Mononuclear cell (primary cell): ENCODE data around the gene MAGEB17. TPM values are rescaled to one million over a fixed set of nuclear protein-coding genes. Genes with fewer than 3 reads are reported as not detected.
"Not testable (repeated sequence)": the region's sequence is repeated elsewhere in the genome, so short reads cannot be mapped to it uniquely, and the experiment has no call there.

Source experiments
- H3K27me3 ChIP-seq: 2 replicates; pipeline ENCODE4 v1.6.0; 2011; ENCODE audit warnings: low read length, control low read depth; ENCODE audit not compliant: insufficient read depth
- H3K4me1 ChIP-seq: 2 replicates; pipeline ENCODE4 v1.5.1; 2011; ENCODE audit warnings: mild to moderate bottlenecking, low read length, control low read depth; ENCODE audit not compliant: insufficient read depth
- H3K4me3 ChIP-seq: 2 replicates; pipeline ENCODE4 v1.5.1; 2011; ENCODE audit warnings: mild to moderate bottlenecking, low read length, moderate library complexity
- H3K9me3 ChIP-seq: 2 replicates; pipeline ENCODE4 v1.5.1; 2011; ENCODE audit warnings: low read depth, mild to moderate bottlenecking, control low read depth, low read length
- total RNA-seq: library from RNA; depleted of rRNA; stranded (reverse); fragments of >200 nt; gene quantifications from one replicate; pipeline ENCODE4 v1.2.3, GENCODE V29; 2012

Gene MAGEB17
- total RNA-seq, 1 donor: not detected

GRCh38 chrX:16142246-16142558 is 25.1 kb upstream of the MAGEB17 start:
- H3K27me3 ChIP-seq: no peaks in the 10 kb centered on the region
- no peaks in the 10 kb centered on the region for H3K9me3 ChIP-seq
- no peaks in the 10 kb centered on the region for H3K4me1 ChIP-seq
- H3K4me3 ChIP-seq: no peak overlapping the region

GRCh38 chrX:16143968-16144367 is 23.3 kb upstream of the MAGEB17 start:
- Histone ChIP-seq H3K27me3 (no peaks in the 10 kb centered on the region), H3K4me3 (no peak overlapping the region)

DNA sequence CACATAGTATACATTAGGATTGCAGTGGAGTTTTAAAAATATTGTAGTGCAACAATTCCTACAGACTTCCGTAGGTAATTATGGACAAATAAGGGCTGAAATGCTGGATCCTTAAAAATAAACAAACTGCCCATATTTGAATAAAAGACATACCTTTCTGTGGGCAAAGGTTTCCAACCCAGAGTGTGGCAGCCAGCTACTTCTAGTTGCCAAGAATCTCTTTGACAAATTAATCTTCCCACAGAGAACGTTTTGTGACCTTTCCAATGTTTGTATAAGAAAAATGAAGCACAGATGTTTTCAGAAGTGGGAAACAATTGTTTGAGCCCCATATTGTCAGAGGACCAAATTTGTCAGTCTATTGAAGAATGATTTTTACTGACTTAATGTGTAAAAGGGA is 22.9 kb upstream of the MAGEB17 start:
- Histone ChIP-seq H3K27me3 (no peaks in the 10 kb centered on the region), H3K4me1 (no peaks in the 10 kb centered on the region), H3K4me3 (no peak overlapping the region), H3K9me3 (no peaks in the 10 kb centered on the region)

More at GRCh38 chrX:16143968-16144367, 23.3 kb upstream of the MAGEB17 start:
- Histone ChIP-seq H3K4me1 (no peaks in the 10 kb centered on the region), H3K9me3 (no peaks in the 10 kb centered on the region)

DNA sequence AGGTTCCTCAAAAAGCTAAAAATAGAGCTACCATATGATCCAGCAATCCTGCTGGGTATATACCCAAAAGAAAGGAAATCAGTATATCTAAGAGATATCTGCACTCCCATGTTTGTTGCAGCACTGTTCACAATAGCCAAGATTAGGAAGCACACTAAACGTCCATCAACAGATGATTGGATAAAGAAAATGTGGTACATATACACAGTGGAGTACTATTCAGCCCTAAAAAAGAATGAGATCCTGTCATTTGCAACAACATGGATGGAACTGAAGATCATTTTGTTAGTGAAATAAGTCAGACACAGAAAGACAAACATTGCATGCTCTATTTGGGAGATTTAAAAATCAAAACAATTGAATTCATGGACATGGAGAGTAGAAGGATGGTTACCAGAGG is 22.2 kb upstream of the MAGEB17 start:
- H3K4me1 ChIP-seq, H3K27me3 ChIP-seq, H3K4me3 ChIP-seq, H3K9me3 ChIP-seq: not testable (repeated sequence)

DNA sequence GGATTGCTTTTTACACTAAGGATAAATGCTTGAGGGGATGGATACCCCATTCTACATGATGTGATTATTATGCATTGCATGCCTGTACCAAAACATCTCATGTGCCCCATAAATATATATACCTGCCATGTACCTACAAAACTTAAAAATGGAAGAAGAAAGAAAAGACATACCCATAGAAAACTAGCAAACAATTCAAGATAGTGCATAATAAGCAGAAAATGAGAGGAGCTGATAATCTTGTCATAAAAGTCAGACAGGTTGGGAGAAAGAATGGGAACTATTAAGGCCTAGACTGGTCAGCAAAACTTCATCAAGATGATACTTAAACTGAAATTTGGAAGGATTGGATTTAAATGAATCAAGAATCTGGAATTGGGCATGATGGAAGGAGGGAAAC is 21.6 kb upstream of the MAGEB17 start:
- Histone ChIP-seq H3K9me3 (no peaks in the 10 kb centered on the region), H3K4me1 (no peaks in the 10 kb centered on the region), H3K27me3 (no peaks in the 10 kb centered on the region)

GRCh38 chrX:16148896-16149295 is 18.4 kb upstream of the MAGEB17 start:
- no peaks in the 10 kb centered on the region for H3K4me1 ChIP-seq
- H3K9me3 ChIP-seq: no peaks in the 10 kb centered on the region
- no peak overlapping the region for H3K4me3 ChIP-seq
- no peaks in the 10 kb centered on the region for H3K27me3 ChIP-seq

More for the DNA sequence above, 21.6 kb upstream of the MAGEB17 start:
- H3K4me3 ChIP-seq: no peak overlapping the region

- H3K27me3 ChIP-seq: no peaks in the 10 kb centered on the region
- no peak overlapping the region for H3K4me3 ChIP-seq
- no peaks in the 10 kb centered on the region for H3K4me1 ChIP-seq
- no peaks in the 10 kb centered on the region for H3K9me3 ChIP-seq
These were observed 11.6 kb upstream of the MAGEB17 start for GRCh38 chrX:16155581-16156096.

GRCh38 chrX:16156692-16157331 is 10.5 kb upstream of the MAGEB17 start:
- Histone ChIP-seq H3K9me3 (no peaks in the 10 kb centered on the region), H3K4me1 (no peaks in the 10 kb centered on the region), H3K27me3 (no peaks in the 10 kb centered on the region), H3K4me3 (no peak overlapping the region)

- Histone ChIP-seq H3K4me1 (no peaks in the 10 kb centered on the region), H3K27me3 (no peaks in the 10 kb centered on the region), H3K9me3 (no peaks in the 10 kb centered on the region), H3K4me3 (no peak overlapping the region)
These were observed 6.6 kb upstream of the MAGEB17 start for GRCh38 chrX:16160729-16161128.

DNA sequence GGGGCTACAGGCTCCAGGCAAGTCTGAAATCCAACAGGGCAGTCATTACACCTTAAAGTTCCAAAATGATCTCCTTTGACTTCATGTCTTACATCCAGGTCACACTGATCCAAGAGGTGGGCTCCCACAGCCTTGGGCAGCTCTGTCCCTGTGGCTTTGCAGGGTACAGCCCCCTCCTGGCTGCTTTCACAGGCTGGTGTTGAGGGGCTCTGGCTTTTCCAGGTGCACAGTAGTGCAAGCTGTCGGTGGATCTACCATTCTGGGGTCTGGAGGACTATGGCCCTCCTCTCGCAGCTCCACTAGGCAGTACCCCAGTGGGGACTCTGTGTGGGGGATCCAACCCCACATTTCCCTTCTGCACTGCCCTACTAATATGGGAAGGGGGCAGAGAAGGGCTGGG is 6.1 kb upstream of the MAGEB17 start:
- not testable (repeated sequence) for H3K4me1 ChIP-seq, H3K27me3 ChIP-seq, H3K4me3 ChIP-seq, H3K9me3 ChIP-seq

DNA sequence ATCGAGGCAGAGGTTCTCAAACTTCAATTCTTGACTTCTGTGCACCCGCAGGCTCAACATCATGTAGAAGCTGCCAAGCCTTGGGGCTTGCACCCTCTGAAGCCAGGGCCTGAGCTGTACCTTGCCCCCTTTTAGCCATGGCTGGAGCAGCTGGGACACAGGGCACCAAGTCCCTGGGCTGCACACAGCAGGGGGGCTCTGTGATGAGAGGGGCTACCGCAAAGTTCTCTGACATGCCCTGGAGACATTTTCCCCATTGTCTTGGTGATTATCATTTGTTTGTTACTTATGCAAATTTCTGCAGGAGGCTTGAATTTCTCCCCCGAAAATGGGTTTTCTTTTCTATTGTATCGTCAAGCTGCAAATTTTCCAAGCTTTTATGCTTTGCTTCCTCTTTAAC is 4.9 kb upstream of the MAGEB17 start:
- Histone ChIP-seq H3K4me3 (no peak overlapping the region), H3K27me3 (no peaks in the 10 kb centered on the region), H3K4me1 (no peaks in the 10 kb centered on the region), H3K9me3 (no peaks in the 10 kb centered on the region)

DNA sequence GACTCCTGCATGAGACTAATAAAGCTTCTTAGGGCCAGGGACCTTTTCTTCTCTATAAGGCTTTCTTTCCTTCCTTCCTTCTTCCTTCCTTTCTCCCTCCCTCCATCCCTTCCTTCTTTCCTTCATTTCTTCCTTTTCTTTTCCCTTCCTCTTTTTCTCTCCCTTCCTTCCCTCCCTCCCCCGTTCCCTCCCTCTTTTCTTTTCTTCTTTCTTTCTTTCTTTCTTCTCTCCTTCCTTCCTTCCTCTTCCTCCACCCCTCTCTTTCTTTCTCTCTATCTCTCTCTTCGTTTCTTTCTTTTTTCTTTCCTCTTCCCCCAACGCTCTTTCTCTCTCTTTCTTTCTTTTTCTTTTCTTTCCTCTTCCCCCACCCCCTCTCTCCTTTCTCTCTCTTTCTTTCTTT is 2.5 kb upstream of the MAGEB17 start:
- Histone ChIP-seq H3K4me1 (no peaks in the 10 kb centered on the region), H3K27me3 (no peaks in the 10 kb centered on the region), H3K9me3 (no peaks in the 10 kb centered on the region), H3K4me3 (no peak overlapping the region)

GRCh38 chrX:16171039-16171438 is 3.8 kb downstream of the MAGEB17 start:
- Histone ChIP-seq H3K27me3 (no peaks in the 10 kb centered on the region), H3K9me3 (no peaks in the 10 kb centered on the region), H3K4me1 (no peaks in the 10 kb centered on the region), H3K4me3 (no peak overlapping the region)

DNA sequence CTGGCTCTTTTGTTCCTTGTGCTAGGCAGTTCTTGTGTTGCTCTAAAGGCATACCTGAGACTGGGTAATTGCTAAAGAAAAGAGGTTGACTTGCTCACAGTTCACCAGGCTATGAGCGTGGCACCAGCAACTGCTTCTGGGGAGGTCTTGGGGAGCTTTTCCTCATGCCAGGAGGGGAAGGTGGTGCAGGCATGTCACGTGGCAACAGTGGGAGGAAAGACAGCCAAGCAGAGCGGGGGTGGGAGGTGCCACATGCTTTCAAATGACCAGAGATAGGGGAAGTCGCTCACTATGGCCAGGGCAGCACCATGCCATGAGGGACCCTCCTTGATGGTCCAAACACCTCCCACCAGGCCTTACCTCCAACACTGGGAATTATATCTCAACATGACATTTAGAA is 4.7 kb downstream of the MAGEB17 start:
- H3K9me3 ChIP-seq: no peaks in the 10 kb centered on the region
- H3K27me3 ChIP-seq: no peaks in the 10 kb centered on the region
- H3K4me1 ChIP-seq: peaks cover under 1% of the 10 kb centered on the region
- no peak overlapping the region for H3K4me3 ChIP-seq

- no peaks in the 10 kb centered on the region for H3K9me3 ChIP-seq
- H3K27me3 ChIP-seq: no peaks in the 10 kb centered on the region
- peaks cover 5% of the 10 kb centered on the region for H3K4me1 ChIP-seq
- no peak overlapping the region for H3K4me3 ChIP-seq
These were observed 5.1 kb downstream of the MAGEB17 start for GRCh38 chrX:16172391-16172790.

DNA sequence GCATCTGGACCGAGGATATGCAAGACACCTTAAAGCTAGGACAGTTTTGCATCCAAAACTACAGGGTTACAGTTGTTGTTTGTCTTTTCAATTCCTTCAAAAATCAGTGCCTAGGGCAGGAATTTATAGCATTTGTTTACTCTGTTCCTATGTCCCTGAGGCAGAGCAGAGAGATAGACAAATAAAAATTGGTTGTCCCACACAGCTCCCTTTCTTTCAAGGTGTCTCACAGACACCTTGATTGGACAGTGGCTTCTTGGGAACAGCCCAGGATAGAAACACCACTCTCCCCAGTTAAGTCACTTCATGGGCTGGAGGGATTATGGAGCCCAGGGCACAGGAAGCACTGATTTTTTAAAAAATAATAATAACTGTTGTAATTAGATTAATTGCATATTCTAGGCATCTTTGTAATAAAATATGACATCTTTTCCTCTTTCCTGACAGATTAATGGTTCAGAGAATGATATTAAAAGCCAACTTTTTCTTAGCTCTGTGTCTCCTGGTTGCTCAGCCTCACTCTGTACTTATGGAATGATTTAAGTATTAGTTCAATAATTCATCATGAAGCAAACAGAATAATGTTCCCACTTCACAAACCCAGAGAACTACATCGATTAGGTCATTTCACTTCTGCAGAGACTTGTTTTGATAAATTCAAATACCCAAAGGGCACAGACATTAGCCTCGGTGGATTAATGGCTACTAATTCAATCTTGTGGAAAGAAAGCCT is 8.2 kb downstream of the MAGEB17 start:
- Histone ChIP-seq H3K4me1 (peaks cover 6% of the 10 kb centered on the region), H3K4me3 (no peak overlapping the region), H3K27me3 (no peaks in the 10 kb centered on the region), H3K9me3 (no peaks in the 10 kb centered on the region)
